Trophoblast cell (in vitro differentiated cells and primary cell): ENCODE data around the gene ATN1.

Experiments used
- DNase-seq, 2 donors: peaks; one replicate each; pipeline ENCODE4 v3.0.0-alpha.2; 2016
- H2AFZ ChIP-seq: 2 replicates; pipeline ENCODE4 v1.6.1; 2013; ENCODE audit warnings: low read length, moderate library complexity, mild to moderate bottlenecking; ENCODE audit not compliant: insufficient read depth, poor library complexity
- H2AK5ac ChIP-seq: 2 replicates; pipeline ENCODE4 v1.6.1; 2013; ENCODE audit warnings: mild to moderate bottlenecking, low read length
- H2BK120ac ChIP-seq: 2 replicates; pipeline ENCODE4 v1.6.1; 2013; ENCODE audit warnings: low read length, mild to moderate bottlenecking, moderate library complexity; ENCODE audit not compliant: insufficient read depth, poor library complexity
- H2BK12ac ChIP-seq: 2 replicates; pipeline ENCODE4 v1.6.1; 2013; ENCODE audit warnings: mild to moderate bottlenecking, low read length, moderate library complexity
- H2BK5ac ChIP-seq: 2 replicates; pipeline ENCODE4 v1.6.1; 2013; ENCODE audit warnings: low read length, low read depth, moderate library complexity, mild to moderate bottlenecking; ENCODE audit not compliant: poor library complexity
- H3K14ac ChIP-seq: 2 replicates; pipeline ENCODE4 v1.6.1; 2013; ENCODE audit warnings: mild to moderate bottlenecking, low read length
- H3K18ac ChIP-seq: 2 replicates; pipeline ENCODE4 v1.6.1; 2013; ENCODE audit warnings: mild to moderate bottlenecking, low read length
- H3K23ac ChIP-seq: 2 replicates; pipeline ENCODE4 v1.6.1; 2013; ENCODE audit warnings: low read length
- H3K27ac ChIP-seq: 2 replicates; pipeline ENCODE4 v1.5.1; 2013; ENCODE audit warnings: low read depth, mild to moderate bottlenecking, inconsistent platforms, low read length, moderate library complexity
- H3K27me3 ChIP-seq: 2 replicates; pipeline ENCODE4 v1.6.1; 2013; ENCODE audit warnings: inconsistent platforms, mild to moderate bottlenecking, low read length, moderate library complexity; ENCODE audit not compliant: insufficient read depth
- H3K36me3 ChIP-seq, 2 experiments: 1 replicate in 1 of 2; 2 replicates in 1 of 2; pipeline ENCODE4 v1.6.1; 2013; ENCODE audit warnings: low read length in 2 of 2, mild to moderate bottlenecking in 2 of 2, moderate library complexity in 1 of 2; ENCODE audit not compliant: insufficient read depth in 2 of 2, control insufficient read depth in 1 of 2
- H3K4ac ChIP-seq: 2 replicates; pipeline ENCODE4 v1.6.1; 2013; ENCODE audit warnings: low read depth, mild to moderate bottlenecking, low read length, moderate library complexity
- H3K4me1 ChIP-seq, 2 experiments: 1 replicate in 1 of 2; 2 replicates in 1 of 2; pipeline ENCODE4 v1.6.1; 2013; ENCODE audit warnings: low read length in 2 of 2, mild to moderate bottlenecking in 2 of 2, moderate library complexity in 1 of 2; ENCODE audit not compliant: insufficient read depth in 2 of 2, control insufficient read depth in 1 of 2
- H3K4me2 ChIP-seq: 2 replicates; pipeline ENCODE4 v1.6.1; 2013; ENCODE audit warnings: inconsistent platforms, mild to moderate bottlenecking, low read length, moderate library complexity
- H3K4me3 ChIP-seq: 2 replicates; pipeline ENCODE4 v1.5.1; 2013; ENCODE audit warnings: mild to moderate bottlenecking, low read depth, low read length, inconsistent platforms
- H3K79me1 ChIP-seq: one replicate; pipeline ENCODE4 v1.6.1; 2013; ENCODE audit warnings: low read length
- H3K79me2 ChIP-seq: 2 replicates; pipeline ENCODE4 v1.6.1; 2013; ENCODE audit warnings: low read length, mild to moderate bottlenecking; ENCODE audit not compliant: control insufficient read depth, insufficient read depth, poor library complexity
- H3K9ac ChIP-seq: 2 replicates; pipeline ENCODE4 v1.6.1; 2013; ENCODE audit warnings: mild to moderate bottlenecking, low read length
- H3K9me3 ChIP-seq: 2 replicates; pipeline ENCODE4 v1.6.1; 2013; ENCODE audit warnings: low read depth, mild to moderate bottlenecking, control low read depth, inconsistent platforms, low read length; ENCODE audit not compliant: insufficient read depth
- H4K12ac ChIP-seq: 2 replicates; pipeline ENCODE4 v1.6.1; 2013; ENCODE audit warnings: low read depth, mild to moderate bottlenecking, low read length, moderate library complexity
- H4K8ac ChIP-seq: 2 replicates; pipeline ENCODE4 v1.6.1; 2013; ENCODE audit warnings: low read depth, mild to moderate bottlenecking, low read length, moderate library complexity
- H4K91ac ChIP-seq: one replicate; pipeline ENCODE4 v1.6.1; 2013; ENCODE audit warnings: low read depth, mild to moderate bottlenecking, low read length, moderate library complexity
- WGBS: extraction: QIAGEN DNeasy Blood & Tissue Kit; methylation state at CpG from one replicate; pipeline ENCODE4 v1.1.7; 2013; ENCODE audit warnings: missing lambda C conversion rate; ENCODE audit not compliant: insufficient read length, insufficient coverage; ENCODE audit errors: extremely low coverage; 5-methylcytosine and 5-hydroxymethylcytosine counted together

ATN1 gene

DNA sequence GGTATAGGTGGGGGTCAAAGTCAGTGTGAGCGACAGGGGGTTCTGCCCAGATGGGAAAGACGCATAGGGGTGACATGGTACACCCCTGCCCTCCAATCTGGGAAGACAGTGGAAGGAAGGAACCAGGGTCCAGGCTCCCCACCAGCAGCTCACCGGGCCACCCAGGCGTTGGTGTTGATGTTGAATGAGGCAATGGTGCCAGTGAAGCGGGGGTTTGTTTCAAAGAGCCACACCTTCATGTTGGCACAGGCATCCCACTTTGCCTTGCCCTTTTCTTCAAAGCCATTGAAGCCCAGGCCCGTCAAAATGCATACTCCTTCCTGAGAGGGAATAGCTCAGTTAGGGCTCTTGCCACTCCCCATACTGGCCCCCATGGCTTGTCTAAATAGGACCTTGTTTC lies 50.4 kb downstream of the ATN1 start:
- no peaks in the 10 kb centered on the region for H3K79me2 ChIP-seq
- H3K27me3 ChIP-seq: no peaks in the 10 kb centered on the region
- no CpG with 5 or more reads among the region's 6 CpGs for WGBS

DNA sequence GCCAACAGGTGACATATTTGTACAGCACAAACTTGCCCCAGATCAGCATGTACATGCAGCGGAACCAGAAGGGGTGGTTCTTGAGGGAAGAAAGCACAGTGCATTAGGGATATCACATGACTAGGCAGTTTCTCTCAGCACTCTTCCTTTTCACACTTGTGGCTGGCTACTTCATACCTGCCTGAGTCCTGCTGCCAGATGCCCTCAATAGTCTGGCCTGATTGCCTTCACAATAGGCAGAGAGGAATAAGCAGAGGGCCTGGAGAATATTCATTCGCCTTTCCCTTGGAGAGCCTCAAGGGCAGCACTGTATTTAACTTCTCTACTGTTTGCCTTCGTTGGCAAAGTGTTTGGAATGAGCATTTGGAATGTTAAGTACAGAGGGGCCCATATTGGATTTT lies 50.9 kb downstream of the ATN1 start:
- no peak overlapping the region for H3K27ac ChIP-seq
- no peaks in the 10 kb centered on the region for H3K79me1 ChIP-seq
- H4K12ac ChIP-seq: no peak overlapping the region
- no peak overlapping the region for H3K9ac ChIP-seq
- H3K27me3 ChIP-seq: no peaks in the 10 kb centered on the region
- H3K36me3 ChIP-seq: peaks cover 42 to 71% of the 10 kb centered on the region in 2 experiments
- H2BK120ac ChIP-seq: no peak overlapping the region
- H3K4ac ChIP-seq: no peak overlapping the region
- no CpG with 5 or more reads among the region's 3 CpGs for WGBS
- H3K18ac ChIP-seq: no peak overlapping the region
- no peaks in the 10 kb centered on the region for H3K79me2 ChIP-seq
- H3K4me2 ChIP-seq: no peak overlapping the region
- H2AK5ac ChIP-seq: no peak overlapping the region
- no peak overlapping the region for H4K91ac ChIP-seq
- H2BK5ac ChIP-seq: no peak overlapping the region
- no peak overlapping the region for H2BK12ac ChIP-seq
- no peak overlapping the region for H3K4me3 ChIP-seq
- no peak overlapping the region for H2AFZ ChIP-seq
- no peak for DNase-seq
- no peaks in the 10 kb centered on the region for H3K9me3 ChIP-seq
- H3K14ac ChIP-seq: no peak overlapping the region
- no peak overlapping the region for H4K8ac ChIP-seq
- peaks cover 8 to 14% of the 10 kb centered on the region in 2 experiments for H3K4me1 ChIP-seq
- no peak overlapping the region for H3K23ac ChIP-seq

More for the DNA sequence above, 50.4 kb downstream of the ATN1 start:
- Histone ChIP-seq H2AFZ (no peak overlapping the region), H3K36me3 (peaks cover 42 to 71% of the 10 kb centered on the region in 2 experiments), H3K4me3 (no peak overlapping the region), H3K4me2 (no peak overlapping the region), H3K79me1 (no peaks in the 10 kb centered on the region), H2BK120ac (no peak overlapping the region), H2BK5ac (no peak overlapping the region), H3K9me3 (no peaks in the 10 kb centered on the region), H3K14ac (no peak overlapping the region), H2AK5ac (no peak overlapping the region), H3K4ac (no peak overlapping the region), H4K91ac (no peak overlapping the region), H3K18ac (no peak overlapping the region), H4K8ac (no peak overlapping the region), H3K27ac (no peak overlapping the region), H3K4me1 (peaks cover 8 to 14% of the 10 kb centered on the region in 2 experiments), H3K9ac (no peak overlapping the region), H4K12ac (no peak overlapping the region), H2BK12ac (no peak overlapping the region), H3K23ac (no peak overlapping the region)
- no peak for DNase-seq

DNA sequence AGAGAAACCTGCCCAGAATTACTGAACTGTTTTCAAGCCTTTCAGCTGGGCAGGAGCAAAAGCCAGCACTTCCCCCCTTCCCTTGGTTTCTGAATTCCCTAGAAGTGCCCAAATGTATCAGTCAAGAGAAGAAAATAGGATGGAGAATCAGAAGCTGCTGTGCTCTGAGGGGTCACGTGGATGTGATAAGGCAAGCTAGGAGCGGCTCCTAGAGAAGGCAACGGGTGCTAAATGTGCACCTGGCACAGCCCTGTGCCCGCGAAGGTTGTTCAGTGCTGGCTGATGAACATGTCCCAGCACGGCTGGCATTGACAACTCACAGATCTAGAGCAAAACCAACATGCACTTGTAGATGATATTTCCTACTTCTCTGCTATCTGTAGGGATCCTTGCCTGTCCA lies 51.3 kb downstream of the ATN1 start:
- no peak overlapping the region for H3K27ac ChIP-seq
- no peaks in the 10 kb centered on the region for H3K79me2 ChIP-seq
- no peak overlapping the region for H3K9ac ChIP-seq
- no peak overlapping the region for H3K18ac ChIP-seq
- H3K36me3 ChIP-seq: peaks cover 43 to 67% of the 10 kb centered on the region in 2 experiments
- H3K14ac ChIP-seq: no peak overlapping the region
- no peaks in the 10 kb centered on the region for H3K79me1 ChIP-seq
- no peaks in the 10 kb centered on the region for H3K27me3 ChIP-seq
- H3K23ac ChIP-seq: no peak overlapping the region
- H4K12ac ChIP-seq: no peak overlapping the region
- no peak overlapping the region for H3K4me2 ChIP-seq
- no peak overlapping the region for H4K91ac ChIP-seq
- H3K4me3 ChIP-seq: no peak overlapping the region
- DNase-seq: no peak
- no peak overlapping the region for H2BK12ac ChIP-seq
- H3K4me1 ChIP-seq: peaks cover 8 to 14% of the 10 kb centered on the region in 2 experiments
- H4K8ac ChIP-seq: no peak overlapping the region
- no peak overlapping the region for H3K4ac ChIP-seq
- no peaks in the 10 kb centered on the region for H3K9me3 ChIP-seq
- no peak overlapping the region for H2BK5ac ChIP-seq
- no peak overlapping the region for H2AK5ac ChIP-seq
- H2BK120ac ChIP-seq: no peak overlapping the region
- H2AFZ ChIP-seq: no peak overlapping the region
- WGBS: no CpG with 5 or more reads among the region's 6 CpGs

DNA sequence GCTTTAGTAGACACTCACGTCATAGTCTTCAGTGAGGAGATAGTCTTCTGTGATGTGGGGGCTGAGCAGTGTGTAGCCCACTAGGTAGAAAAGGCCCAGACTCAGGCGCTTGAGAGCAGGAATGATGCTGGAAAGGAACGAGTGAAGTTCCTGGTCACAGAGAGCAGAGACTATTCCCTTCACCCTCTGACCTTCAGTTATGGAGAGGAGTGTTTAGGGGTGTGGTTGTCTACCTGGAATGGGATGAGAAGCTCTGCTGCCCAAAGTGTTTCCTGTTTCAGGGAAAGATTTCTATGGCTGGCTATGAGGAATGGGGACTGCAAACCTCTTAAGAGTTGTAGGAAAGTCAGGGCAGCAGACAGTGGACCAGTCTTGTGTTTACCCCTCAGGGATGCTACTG lies 51.7 kb downstream of the ATN1 start:
- Histone ChIP-seq H3K4ac (no peak overlapping the region), H3K79me2 (no peaks in the 10 kb centered on the region), H3K9me3 (no peaks in the 10 kb centered on the region), H3K36me3 (peaks cover 39 to 62% of the 10 kb centered on the region in 2 experiments), H3K4me2 (no peak overlapping the region), H3K18ac (no peak overlapping the region), H4K91ac (no peak overlapping the region), H3K14ac (no peak overlapping the region), H2AK5ac (no peak overlapping the region), H3K27me3 (no peaks in the 10 kb centered on the region), H2BK120ac (no peak overlapping the region), H2AFZ (no peak overlapping the region), H3K27ac (no peak overlapping the region), H3K9ac (no peak overlapping the region), H4K8ac (no peak overlapping the region), H2BK12ac (no peak overlapping the region), H4K12ac (no peak overlapping the region), H3K4me1 (peaks cover 8 to 14% of the 10 kb centered on the region in 2 experiments), H3K23ac (no peak overlapping the region), H3K4me3 (no peak overlapping the region), H2BK5ac (no peak overlapping the region), H3K79me1 (no peaks in the 10 kb centered on the region)
- no peak for DNase-seq
- WGBS: no CpG with 5 or more reads among the region's 3 CpGs
